HG03196 (cell line): ENCODE measurements around the gene CDH18.

ENCODE experiments used
- ATAC-seq: cut with Tn5 transposase; IDR thresholded peaks from one replicate; pipeline ENCODE4 v1.9.1; 2021; ENCODE audit not compliant: unreplicated experiment

The CDH18 gene

DNA sequence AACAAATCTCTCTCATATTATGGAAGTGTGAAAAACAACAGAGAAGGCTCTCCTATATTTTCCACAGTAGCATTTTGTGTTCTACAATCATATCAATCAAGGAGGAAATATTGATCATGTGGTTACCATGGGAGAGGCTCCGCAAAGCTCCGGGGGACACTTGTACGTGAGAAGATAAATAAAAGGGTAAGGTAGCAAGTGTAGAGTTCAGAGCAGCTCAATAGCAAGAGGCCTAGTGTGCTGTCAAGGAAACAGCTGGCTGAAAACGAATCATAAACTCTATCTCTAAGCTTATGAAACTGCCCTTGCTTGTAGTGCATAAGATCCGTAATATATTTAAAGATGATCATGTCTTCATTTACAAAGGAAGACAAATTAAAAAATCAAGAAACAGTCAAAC, 57.5 kb downstream of the CDH18 start:
- ATAC-seq, result no peak

DNA sequence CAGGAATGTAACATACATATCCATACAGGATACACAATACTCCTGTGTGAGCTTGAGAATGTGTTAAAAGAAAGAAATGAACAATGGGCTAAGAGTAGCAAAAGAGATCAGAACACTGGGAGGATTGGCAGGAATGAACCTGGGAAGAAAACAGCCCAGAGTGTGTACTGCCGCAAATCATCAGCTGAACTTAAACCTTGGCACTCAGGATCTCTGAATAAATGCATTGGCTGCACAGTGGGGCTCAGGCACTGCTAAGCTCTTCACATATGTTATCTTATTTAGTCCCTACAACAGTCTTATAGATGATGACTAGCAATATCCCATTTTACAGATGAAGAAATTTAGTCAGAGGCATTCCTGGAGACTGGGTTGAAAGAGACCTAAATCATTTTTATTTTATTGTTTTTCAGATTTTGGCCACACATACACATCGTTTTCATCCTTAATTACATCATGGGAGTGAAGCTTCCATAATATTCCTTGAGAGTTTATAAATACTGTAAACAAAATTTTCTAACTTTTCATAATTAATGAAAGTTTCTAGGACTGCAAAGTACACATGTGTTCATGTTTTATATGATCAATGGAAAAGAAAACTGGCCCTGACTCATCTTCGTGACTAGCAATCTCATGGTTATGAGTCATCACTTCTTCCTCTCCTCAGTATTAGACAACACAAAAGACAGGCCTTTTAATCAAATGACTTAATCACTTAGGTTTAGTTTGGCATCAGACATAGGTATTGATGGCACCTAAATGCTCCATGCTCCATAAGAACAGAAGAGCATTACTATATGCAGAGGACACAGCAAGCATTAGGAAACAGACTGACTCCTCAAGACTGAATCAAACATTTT, 59.2 kb downstream of the CDH18 start:
- peak; percentile 71 for ATAC-seq

DNA sequence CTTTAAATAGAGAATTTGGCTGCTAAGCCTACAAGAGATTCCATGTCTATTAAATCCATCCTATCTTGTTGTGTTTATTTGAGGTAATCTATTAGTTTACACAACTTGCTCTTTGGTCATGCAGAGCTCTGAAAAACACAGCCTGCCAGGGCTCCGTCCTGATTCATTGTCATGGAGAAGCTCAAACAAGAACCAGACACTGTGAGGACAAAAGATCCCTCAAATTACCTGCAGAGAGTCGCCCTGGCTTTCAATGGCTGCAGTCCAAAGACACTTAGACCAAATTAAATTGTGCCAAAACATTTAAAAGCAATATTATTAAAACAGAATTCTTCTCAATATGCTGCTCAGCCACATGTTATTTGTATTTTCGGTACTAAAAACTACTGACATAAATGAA, 60.1 kb downstream of the CDH18 start:
- no peak for ATAC-seq

DNA sequence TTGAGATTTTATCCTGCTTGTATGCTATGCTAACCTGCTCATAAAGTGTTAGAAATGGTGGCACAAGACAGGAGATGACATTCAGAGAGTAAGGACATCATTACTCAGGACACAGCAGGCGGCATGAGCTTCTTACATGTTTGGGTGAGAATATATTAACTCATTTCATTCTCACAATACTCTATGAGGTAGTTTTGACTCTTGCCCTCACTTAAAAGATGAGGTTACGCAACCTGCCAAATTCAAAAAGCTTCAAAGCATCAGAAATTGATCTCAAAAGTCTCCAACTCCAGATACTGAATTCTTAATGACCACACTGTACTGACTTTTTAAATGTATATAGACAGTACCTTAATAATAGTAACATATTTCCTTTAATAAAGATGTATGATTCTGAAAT, 60.8 kb downstream of the CDH18 start:
- ATAC-seq, result no peak

DNA sequence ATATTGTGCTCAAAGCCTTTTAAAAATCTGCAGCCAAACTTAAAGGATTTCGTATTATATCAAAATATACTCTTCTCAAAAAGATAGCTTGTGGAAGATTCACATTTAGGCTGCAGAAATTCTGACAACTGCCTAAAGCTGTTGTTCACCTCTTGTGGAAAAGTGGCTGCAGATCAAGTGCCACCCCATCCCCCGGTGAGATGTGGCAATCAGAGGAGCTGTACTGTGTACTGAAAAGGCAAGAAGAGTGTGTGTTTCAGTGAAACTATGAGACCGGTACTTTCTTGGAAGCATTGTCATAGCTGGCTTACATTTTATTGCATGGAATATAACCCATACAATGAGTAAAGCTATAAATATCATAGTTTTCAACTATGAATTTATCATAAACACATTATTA, 64.3 kb downstream of the CDH18 start:
- no peak for ATAC-seq

DNA sequence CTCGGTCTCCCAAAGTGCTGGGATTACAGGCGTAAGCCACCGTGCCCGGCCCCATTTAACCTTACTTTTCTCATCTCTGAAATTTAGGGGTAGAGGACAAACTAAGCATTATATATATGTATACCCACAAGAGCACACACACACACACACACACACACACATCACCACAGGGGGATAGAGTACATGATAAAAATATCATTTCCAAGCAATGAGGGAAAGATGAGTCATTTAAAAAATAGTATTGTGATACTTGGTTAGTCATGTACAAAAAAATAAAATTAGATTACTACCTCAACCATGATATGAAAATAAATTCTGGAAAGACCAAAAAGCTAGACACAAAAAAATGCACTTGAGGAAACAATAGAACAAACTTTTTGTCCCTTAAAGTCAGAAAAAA, 67.2 kb downstream of the CDH18 start:
- no peak for ATAC-seq

DNA sequence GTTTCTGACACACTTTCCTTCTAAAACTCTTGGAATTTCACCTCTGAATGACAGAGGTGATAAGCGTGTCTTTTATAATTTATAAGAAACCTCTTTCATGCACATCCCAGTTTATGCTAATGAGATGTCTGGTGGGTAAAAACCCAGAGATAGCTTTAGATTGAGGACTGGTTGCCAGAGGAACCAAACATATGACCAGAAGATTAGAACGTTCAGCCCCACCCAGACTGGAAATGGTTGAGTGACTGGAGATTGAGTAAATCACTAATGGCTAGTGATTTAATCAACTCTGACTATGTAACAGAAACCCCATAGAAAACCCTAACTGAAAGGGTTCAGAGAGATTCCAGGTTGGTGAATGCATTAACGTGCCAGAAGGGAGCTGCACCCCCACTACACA, 69.2 kb downstream of the CDH18 start:
- no peak for ATAC-seq

DNA sequence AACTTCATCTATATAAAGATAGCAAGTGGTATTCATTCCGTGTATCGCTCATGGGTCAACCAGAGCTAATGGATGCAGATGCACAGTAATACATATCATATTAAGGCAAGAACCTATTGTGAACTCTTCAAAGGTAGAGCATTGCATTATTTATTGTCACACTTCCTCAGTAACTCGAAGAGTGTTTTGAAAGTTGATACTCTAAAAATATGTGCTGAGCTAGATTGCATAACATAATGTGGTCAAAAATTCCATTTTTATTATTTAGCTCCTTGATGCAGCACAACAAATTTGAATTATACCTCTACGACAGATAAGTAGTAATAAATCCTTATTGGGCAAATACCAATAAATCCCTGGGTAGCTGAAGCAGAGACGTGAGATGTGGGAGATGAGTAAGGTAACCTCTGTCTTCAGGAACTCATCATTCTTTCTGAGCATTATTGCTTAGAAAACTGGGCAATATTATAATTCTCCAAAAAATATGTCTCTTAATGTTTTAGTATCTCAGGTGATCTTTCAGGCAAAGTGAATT, 70.3 kb downstream of the CDH18 start:
- no peak for ATAC-seq

DNA sequence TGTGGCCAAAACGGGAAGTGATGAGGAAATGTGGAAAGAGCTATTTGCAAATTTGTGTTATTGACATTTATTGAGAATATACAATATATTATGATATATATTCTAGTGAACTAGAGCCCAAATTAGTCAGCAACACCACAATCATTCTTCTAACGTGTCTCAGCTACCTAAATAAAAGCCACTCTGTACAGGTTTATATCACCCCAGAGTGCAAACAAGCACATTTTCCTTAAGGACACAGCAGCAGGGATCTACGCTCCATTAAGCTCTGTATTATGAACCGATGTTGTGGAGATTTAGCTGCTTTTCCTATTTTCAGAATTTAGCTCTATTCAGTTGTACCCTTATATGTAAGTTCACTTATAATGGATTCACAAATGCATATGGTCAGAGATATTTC, 77.9 kb downstream of the CDH18 start:
- ATAC-seq, result no peak

DNA sequence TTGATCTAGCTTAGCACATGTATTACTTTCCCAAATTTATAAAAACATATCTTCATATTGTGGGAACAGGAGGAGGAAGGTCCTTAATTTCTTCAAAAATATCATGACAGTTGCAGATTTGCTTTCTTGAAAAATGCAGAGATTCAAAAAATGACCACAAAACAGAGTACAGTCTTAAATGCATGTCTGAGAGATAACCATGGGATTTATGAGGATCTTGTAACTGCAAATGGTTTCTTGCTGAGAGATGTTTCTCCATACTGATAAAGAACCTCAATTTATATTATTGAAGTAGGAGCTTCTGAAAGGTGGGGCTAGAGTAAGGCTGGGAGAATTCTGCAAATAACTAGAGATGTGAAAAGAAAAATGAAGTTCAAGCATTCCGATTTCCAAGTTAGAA, 83.2 kb downstream of the CDH18 start:
- no peak for ATAC-seq

DNA sequence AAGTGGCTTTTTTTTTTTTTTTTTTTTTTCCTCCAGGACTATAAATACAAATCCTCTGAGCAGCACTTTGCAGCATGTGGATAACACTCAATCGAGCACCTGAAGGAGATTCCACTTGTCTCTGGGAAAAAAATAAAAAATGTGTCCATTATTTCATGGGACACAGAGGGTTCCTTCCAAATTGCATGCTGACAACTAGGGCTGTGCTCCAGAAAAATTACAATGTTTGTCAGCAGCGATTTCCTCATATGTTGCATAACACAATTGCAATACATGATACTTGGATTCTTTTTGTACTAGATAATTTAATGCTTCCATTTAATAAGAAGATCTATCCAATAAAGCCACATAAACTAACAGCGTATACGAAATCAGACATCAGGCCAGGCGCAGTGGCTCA, 84.4 kb downstream of the CDH18 start:
- no peak for ATAC-seq

DNA sequence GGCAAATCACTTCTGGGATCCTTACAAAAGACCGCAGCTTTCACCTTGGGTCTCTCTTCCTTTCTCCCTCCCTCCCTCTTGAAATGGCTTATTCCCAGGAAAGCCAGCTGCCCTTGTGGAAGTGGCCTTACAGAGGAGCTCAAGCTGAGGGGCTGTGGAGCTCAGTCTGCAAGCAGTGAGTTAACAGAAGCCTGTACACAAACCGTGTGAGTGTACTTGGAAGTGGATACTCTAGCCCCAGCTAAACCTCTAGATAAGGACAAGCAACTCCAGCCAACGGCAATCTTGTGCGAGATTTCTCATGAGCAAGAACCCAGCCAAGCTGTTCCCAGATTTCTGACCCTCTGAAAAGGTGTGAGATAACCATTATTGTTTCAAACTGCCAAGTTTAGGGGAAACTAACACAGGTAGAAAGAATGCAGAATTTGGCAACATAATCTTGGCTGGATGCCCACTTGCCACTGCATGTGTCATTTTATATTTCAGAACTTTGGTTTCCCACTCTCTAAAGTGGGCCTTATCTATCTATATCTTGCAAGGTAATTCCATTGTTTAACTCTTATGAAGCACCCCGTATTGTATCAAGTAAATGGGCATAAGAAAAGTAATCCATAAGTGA, 85.6 kb downstream of the CDH18 start:
- no peak for ATAC-seq

DNA sequence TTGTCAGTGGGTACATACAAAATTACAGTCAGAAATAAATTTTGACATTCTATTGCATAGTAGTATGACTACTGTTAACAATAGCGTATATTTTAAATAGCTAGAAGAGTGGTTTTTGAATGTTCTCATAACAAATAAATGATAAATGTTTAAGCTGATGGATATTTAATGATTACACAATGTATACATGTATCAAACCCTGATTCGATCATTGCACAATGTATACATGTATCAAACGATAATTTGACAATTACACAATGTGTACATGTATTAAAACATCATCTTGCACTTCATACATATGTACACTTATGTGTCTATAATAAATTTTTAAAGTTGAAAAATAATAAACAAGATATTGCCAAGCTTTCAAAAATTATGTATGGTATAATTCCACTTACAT, 87.7 kb downstream of the CDH18 start:
- ATAC-seq, result no peak

DNA sequence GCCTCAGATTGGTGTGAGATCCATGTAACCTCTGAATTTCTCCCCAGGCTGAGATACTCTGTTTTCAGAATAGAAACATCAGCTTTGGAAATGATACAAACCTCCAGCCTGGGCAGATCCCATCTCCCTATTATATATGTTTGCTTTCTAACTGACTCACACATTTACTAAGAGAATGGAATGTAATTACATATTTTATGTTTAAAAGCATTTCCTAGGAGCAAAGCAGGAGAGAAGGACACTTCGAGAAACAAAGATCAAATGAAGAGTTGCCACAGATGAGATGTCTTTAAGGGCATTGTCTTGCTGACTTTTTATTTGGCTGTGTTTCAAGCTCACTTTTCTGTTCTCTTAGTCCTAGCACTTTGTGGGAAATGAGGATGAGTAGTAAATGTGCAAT, 96.3 kb downstream of the CDH18 start:
- ATAC-seq, result no peak

DNA sequence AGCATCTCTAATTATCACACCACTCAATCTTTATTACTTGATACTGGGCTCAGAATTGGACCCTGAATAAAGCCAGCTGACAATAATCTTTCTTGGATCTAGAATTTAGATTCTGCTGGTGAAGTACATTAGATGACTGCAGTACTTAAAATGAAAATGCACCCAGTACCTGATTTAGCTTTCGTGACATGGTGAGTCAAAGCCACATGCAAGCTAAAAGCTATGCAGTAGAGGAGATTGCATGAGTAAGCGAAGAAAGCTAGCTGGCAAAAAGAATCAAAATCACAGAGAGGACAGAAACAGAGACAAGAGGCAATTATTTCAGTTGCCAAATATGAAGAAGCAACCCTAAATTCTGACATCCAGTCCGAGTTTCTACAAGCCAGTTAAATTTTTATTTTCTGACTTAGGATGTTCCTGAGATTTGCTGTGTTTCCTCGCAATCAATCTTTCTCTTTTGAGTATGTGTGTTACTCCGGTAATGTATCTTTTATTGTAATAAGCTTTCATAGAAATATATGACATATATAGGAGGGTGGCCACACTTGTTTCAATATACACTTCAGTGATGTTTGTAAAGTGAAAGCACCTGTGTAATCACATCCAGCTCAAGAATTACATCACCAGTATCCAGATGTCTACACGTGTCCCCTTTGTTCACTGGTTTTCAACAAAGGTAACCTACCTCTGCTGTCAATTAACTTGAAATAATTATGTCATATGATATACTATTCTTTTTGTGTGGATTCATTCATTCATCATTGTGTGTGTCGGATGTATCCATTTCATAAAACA, 101.7 kb downstream of the CDH18 start:
- ATAC-seq, result no peak

DNA sequence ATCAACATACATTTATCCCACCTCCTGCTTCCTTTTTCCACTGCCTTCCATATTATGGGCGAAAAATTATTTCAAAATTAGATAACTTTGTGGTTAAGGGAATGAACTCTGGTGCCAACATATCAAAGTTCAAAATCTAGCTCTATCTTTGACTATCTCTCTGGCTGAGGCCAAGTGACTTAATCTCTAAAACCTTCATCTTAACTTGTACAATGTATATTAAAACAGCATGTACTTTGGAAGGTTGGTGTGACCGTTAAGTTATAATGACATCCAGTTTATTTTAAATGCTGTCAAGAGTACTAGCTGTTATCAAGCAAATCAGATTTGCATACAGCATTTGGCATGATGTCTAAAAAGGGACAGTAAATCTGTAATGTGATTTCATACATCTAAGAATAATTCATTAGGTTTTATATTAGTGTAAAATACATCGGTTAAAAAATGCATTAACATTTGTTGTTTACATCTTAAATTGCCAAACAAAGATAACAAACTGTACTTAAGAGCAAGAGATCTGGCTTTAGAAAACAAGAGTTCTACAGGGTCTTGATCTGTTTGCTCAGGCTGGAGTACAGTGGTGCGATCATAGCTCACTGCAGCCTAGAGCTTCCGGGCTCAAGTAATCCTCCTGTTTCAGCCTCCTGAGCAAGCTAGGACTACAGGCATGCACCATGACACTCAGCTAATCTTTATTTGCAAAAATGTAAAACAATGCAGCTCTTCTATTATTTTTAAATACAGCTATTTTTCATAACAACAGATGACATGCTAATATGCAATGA, 102.8 kb downstream of the CDH18 start:
- no peak for ATAC-seq

DNA sequence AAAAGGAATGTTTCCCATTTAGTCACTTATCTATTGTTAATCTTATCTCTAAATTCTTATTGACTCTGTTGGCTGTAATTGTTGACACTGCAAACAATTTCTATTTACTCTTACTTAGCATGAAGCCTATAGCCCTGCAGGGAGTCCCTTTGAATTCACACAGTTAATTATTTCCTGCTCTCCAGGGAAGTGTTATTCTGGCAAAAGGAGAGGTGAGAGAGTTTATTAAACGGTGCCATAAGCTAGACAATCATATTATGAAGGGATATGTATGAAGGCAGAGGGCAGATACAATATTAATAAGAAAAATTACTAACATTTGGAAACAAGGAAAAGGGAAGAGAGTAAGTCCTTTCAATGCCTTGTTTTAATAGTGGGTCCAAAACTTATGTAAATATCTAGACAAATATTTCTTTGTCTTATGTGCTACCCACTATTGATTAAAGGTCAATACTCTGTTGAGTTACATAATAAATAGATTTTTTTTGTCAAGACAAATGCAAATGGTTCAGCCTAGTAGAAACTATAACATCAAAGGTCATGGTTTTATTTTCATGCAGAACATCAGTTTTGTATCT, 107.1 kb downstream of the CDH18 start:
- no peak for ATAC-seq

DNA sequence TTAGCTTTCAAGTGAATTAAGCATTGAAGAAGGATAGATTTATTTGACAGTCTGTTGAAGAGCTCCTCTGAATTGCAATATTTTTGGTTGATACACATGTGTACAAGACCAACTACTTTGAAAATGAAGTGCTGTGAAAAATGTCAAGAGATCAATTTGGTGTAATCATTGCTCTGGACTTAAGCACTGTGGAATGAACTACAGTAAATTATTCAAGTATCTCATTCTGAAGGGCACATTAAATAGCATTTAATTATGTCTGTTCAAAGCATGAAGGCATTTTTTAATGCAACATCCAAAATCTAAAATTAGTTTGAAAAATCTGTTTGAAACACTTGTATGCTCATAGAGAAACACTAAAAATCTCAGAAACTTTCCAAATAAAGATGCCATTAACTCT, 107.5 kb downstream of the CDH18 start:
- no peak for ATAC-seq

DNA sequence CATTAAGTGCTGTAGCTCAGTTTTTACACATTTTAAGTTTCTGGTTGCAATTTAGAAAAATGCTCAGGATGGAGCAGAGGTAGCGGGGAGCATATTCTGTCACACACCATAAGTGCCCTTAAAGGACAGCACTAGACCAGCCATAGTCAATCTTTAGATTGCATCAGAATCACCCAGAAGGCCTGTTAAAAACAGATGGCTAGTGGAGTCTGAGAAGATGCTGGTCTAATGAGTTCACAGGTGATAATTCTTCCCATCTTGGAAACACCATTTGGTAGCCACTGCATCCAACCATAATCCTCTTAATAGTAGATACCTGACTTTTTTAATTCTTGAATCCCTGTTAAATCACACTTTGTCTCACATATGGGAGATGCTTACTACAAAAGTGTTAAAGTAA, 113.2 kb downstream of the CDH18 start:
- no peak for ATAC-seq

DNA sequence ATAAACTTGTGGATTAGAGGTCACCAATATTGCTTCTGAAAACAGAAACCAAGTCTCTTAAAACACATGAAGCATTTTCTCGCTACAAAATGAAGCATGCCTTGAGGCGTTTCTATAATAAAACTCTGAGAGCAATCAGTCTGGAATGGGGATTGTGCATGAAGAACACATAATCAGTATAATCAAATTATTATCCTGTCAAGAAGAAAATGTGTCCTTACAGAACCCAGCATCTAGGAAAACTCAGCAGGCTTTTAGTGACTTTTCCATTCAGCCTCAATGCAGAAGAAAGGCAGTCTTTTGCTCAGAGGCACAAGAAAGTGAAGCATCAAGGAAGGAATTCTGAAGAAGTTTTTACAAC, 121.9 kb downstream of the CDH18 start:
- ATAC-seq, result no peak
